A673 (cell line): ENCODE measurements around the gene ADGRL3. TPM values are rescaled to one million over a fixed set of nuclear protein-coding genes. Genes with fewer than 3 reads are reported as not detected.
"Not testable (repeated sequence)": the region's sequence is repeated elsewhere in the genome, so short reads cannot be mapped to it uniquely, and the experiment has no call there.

Experiments used
- BruUV-seq: library from RNA; stranded (reverse); fragments of 400-500 nt; replicated peaks from 2 replicates; lab custom pipeline; 2021; lab: Mats Ljungman, UMichigan
- CTCF ChIA-PET: fragments of 300-600 bp; sonication (Branson Sonifier 250); formaldehyde crosslinking; loops from one replicate; lab custom pipeline; 2022; ENCODE audit warnings: antibody characterized with exemption; lab: Charles Lee
- POLR2A ChIA-PET: fragments of 300-600 bp; sonication (Branson Sonifier 250); formaldehyde crosslinking; loops from one replicate; lab custom pipeline; 2022; ENCODE audit warnings: antibody characterized with exemption; ENCODE audit not compliant: low non-redundant PET; lab: Charles Lee
- DNase-seq: peaks from one replicate; pipeline ENCODE4 v3.0.0-alpha.2; 2015; ENCODE audit warnings: low spot score
- H3K27ac ChIP-seq: fragments of 200-600 bp; sonication (generic); 2 replicates; pipeline ENCODE4 v1.5.1; 2016; ENCODE audit warnings: mixed run types, low read depth, mild to moderate bottlenecking, mixed read lengths, antibody characterized with exemption, low read length; ENCODE audit not compliant: poor library complexity, severe bottlenecking
- H3K27me3 ChIP-seq: fragments of 200-600 bp; sonication (generic); replicated peaks from 2 replicates; pipeline ENCODE4 v1.6.1; 2017; ENCODE audit warnings: mixed run types, low read depth, mild to moderate bottlenecking, mixed read lengths, antibody characterized with exemption, low read length; ENCODE audit not compliant: insufficient read depth, poor library complexity
- H3K36me3 ChIP-seq: fragments of 200-600 bp; sonication (generic); 2 replicates; pipeline ENCODE4 v1.6.1; 2016; ENCODE audit warnings: mixed run types, mild to moderate bottlenecking, mixed read lengths, antibody characterized with exemption, low read length; ENCODE audit not compliant: insufficient read depth, poor library complexity, severe bottlenecking
- H3K4me1 ChIP-seq: fragments of 200-600 bp; sonication (generic); 2 replicates; pipeline ENCODE4 v1.6.1; 2017; ENCODE audit warnings: mixed run types, mild to moderate bottlenecking, mixed read lengths, antibody characterized with exemption, low read length; ENCODE audit not compliant: insufficient read depth, poor library complexity, severe bottlenecking
- H3K4me3 ChIP-seq: fragments of 200-600 bp; sonication (generic); 2 replicates; pipeline ENCODE4 v1.5.1; 2016; ENCODE audit warnings: low read depth, mixed run types, mild to moderate bottlenecking, mixed read lengths, low read length; ENCODE audit not compliant: poor library complexity, severe bottlenecking
- H3K9me3 ChIP-seq: fragments of 200-600 bp; sonication (generic); 2 replicates; pipeline ENCODE4 v1.6.1; 2016; ENCODE audit warnings: mixed run types, low read depth, mild to moderate bottlenecking, mixed read lengths, antibody characterized with exemption, low read length; ENCODE audit not compliant: poor library complexity, severe bottlenecking
- EZH2 ChIP-seq: fragments of 200-600 bp; sonication (generic); IDR thresholded peaks from 2 replicates; pipeline ENCODE4 v1.6.1; 2017; ENCODE audit warnings: borderline replicate concordance, low read depth, mild to moderate bottlenecking, mixed read lengths, antibody characterized with exemption, low read length; ENCODE audit not compliant: poor library complexity, severe bottlenecking
- intact Hi-C: fragments of 100-400 bp; cut with micrococcal nuclease; formaldehyde crosslinking; loops from one replicate; pipeline ENCODE4 v1.10.0; 2022; ENCODE audit not compliant: unreplicated experiment
- total RNA-seq: library from RNA; stranded (reverse); gene quantifications from 2 replicates; pipeline ENCODE4 v1.2.3, GENCODE V29; 2021
- TF ChIP-seq, protein P1 (sequence below): fragments of 300-800, 200-600 bp; sonication (generic); conservative IDR thresholded peaks from 2 replicates; pipeline ENCODE4 v1.5.1; 2017; ENCODE audit warnings: low read depth, mild to moderate bottlenecking, antibody characterized with exemption, low read length, moderate library complexity, mixed read lengths

The ADGRL3 gene
- total RNA-seq, 1 experiment from 2014 or later: not detected

DNA sequence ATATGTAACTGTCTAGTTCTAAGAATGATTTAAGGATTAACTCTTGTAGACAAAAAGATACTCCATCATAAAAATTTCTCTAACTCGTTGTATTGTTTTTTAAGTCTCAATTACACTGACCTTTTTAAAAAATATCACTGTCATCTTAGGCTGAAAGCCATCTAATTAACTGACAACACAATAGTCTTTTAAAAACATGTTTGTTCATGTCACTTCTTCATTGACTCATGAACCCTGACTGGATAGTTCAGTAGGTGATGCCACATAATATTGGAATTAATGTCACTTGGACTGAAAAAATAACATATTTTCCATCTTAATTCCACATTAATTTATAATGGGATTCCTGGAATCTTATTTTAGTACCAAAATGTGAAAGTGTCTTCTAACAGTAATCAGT is 179.3 kb downstream of the ADGRL3 start:
- no peak for TF ChIP-seq EZH2
- TF ChIP-seq, protein P1, sequence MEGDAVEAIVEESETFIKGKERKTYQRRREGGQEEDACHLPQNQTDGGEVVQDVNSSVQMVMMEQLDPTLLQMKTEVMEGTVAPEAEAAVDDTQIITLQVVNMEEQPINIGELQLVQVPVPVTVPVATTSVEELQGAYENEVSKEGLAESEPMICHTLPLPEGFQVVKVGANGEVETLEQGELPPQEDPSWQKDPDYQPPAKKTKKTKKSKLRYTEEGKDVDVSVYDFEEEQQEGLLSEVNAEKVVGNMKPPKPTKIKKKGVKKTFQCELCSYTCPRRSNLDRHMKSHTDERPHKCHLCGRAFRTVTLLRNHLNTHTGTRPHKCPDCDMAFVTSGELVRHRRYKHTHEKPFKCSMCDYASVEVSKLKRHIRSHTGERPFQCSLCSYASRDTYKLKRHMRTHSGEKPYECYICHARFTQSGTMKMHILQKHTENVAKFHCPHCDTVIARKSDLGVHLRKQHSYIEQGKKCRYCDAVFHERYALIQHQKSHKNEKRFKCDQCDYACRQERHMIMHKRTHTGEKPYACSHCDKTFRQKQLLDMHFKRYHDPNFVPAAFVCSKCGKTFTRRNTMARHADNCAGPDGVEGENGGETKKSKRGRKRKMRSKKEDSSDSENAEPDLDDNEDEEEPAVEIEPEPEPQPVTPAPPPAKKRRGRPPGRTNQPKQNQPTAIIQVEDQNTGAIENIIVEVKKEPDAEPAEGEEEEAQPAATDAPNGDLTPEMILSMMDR: no peak
- BruUV-seq: no TSS peak
- POLR2A ChIA-PET: no interaction called here
- CTCF ChIA-PET: no interaction called here
- Histone ChIP-seq H3K9me3 (no peaks in the 10 kb centered on the region), H3K27me3 (no peaks in the 10 kb centered on the region), H3K4me3 (no peak overlapping the region), H3K4me1 (no peaks in the 10 kb centered on the region), H3K27ac (no peak overlapping the region), H3K36me3 (no peaks in the 10 kb centered on the region)
- intact Hi-C loops: no loop called here
- no peak for DNase-seq

- intact Hi-C loops: no loop called here
- H3K9me3 ChIP-seq: no peaks in the 10 kb centered on the region
- ChIA-PET POLR2A (no interaction called here), CTCF (no interaction called here)
- H3K27me3 ChIP-seq: no peaks in the 10 kb centered on the region
- H3K4me1 ChIP-seq: no peaks in the 10 kb centered on the region
- no peak overlapping the region for H3K4me3 ChIP-seq
- TF ChIP-seq, protein P1: no peak
- TF ChIP-seq EZH2: no peak
- no peak for DNase-seq
- H3K36me3 ChIP-seq: no peaks in the 10 kb centered on the region
- BruUV-seq: no TSS peak
- no peak overlapping the region for H3K27ac ChIP-seq
Measured at GRCh38 chr4:61380865-61381264, 180.7 kb downstream of the ADGRL3 start.

- Histone ChIP-seq H3K4me3 (no peak overlapping the region), H3K9me3 (no peaks in the 10 kb centered on the region), H3K4me1 (no peaks in the 10 kb centered on the region), H3K36me3 (no peaks in the 10 kb centered on the region), H3K27ac (no peak overlapping the region), H3K27me3 (no peaks in the 10 kb centered on the region)
- intact Hi-C loops: no loop called here
- TF ChIP-seq, protein P1: no peak
- no peak for TF ChIP-seq EZH2
- BruUV-seq: no TSS peak
- POLR2A ChIA-PET: no interaction called here
- CTCF ChIA-PET: no interaction called here
- DNase-seq: no peak
Measured at GRCh38 chr4:61385256-61385655, 185.1 kb downstream of the ADGRL3 start.

- DNase-seq, H3K27me3 ChIP-seq, BruUV-seq, H3K4me3 ChIP-seq, H3K27ac ChIP-seq, POLR2A ChIA-PET, H3K4me1 ChIP-seq, H3K36me3 ChIP-seq, H3K9me3 ChIP-seq, CTCF ChIA-PET, intact Hi-C loops: not testable (repeated sequence)
Measured at GRCh38 chr4:61387372-61387771, 187.2 kb downstream of the ADGRL3 start.
